Hepatocyte (in vitro differentiated cells): ENCODE results near the gene TCEAL5. TPM values are rescaled to one million over a fixed set of nuclear protein-coding genes. Genes with fewer than 3 reads are reported as not detected.
"Not testable (repeated sequence)": the region's sequence is repeated elsewhere in the genome, so short reads cannot be mapped to it uniquely, and the experiment has no call there.

ENCODE experiments used
- DNase-seq: peaks from one replicate; pipeline ENCODE4 v3.0.0-alpha.2; 2016; ENCODE audit warnings: low spot score
- H2AFZ ChIP-seq: fragments of 200-600 bp; sonication (generic); 2 replicates; pipeline ENCODE4 v1.6.0; 2016; ENCODE audit warnings: antibody characterized with exemption, mild to moderate bottlenecking
- H3K27ac ChIP-seq: fragments of 200-600 bp; sonication (generic); 2 replicates; pipeline ENCODE4 v1.5.1; 2016; ENCODE audit warnings: mild to moderate bottlenecking
- H3K27me3 ChIP-seq: fragments of 200-600 bp; sonication (generic); 2 replicates; pipeline ENCODE4 v1.6.1; 2016
- H3K36me3 ChIP-seq: fragments of 200-600 bp; sonication (generic); replicated peaks from 2 replicates; pipeline ENCODE4 v1.5.1; 2016; ENCODE audit warnings: low read depth; ENCODE audit not compliant: insufficient read depth
- H3K4me1 ChIP-seq: fragments of 200-600 bp; sonication (generic); 2 replicates; pipeline ENCODE4 v1.5.1; 2016; ENCODE audit warnings: mild to moderate bottlenecking, moderate library complexity; ENCODE audit not compliant: insufficient read depth
- H3K4me2 ChIP-seq: fragments of 200-600 bp; sonication (generic); 2 replicates; pipeline ENCODE4 v1.6.0; 2016
- H3K4me3 ChIP-seq: fragments of 200-600 bp; sonication (generic); 2 replicates; pipeline ENCODE4 v1.5.1; 2016; ENCODE audit warnings: mild to moderate bottlenecking
- H3K79me2 ChIP-seq: fragments of 200-600 bp; sonication (generic); 2 replicates; pipeline ENCODE4 v1.6.0; 2017; ENCODE audit warnings: mild to moderate bottlenecking
- H3K9me2 ChIP-seq: fragments of 200-600 bp; sonication (generic); replicated peaks from 2 replicates; pipeline ENCODE4 v1.6.0; 2017; ENCODE audit warnings: mild to moderate bottlenecking; ENCODE audit not compliant: insufficient read depth
- H3K9me3 ChIP-seq: fragments of 200-600 bp; sonication (generic); 2 replicates; pipeline ENCODE4 v1.5.1; 2016; ENCODE audit warnings: low read depth, mild to moderate bottlenecking
- H4K20me1 ChIP-seq: fragments of 200-600 bp; sonication (generic); 2 replicates; pipeline ENCODE4 v1.6.0; 2016; ENCODE audit warnings: mild to moderate bottlenecking; ENCODE audit not compliant: insufficient read depth, poor library complexity, severe bottlenecking
- CTCF ChIP-seq: fragments of 200-600 bp; sonication (generic); IDR thresholded peaks from 2 replicates; pipeline ENCODE4 v1.5.1; 2016; ENCODE audit warnings: antibody characterized with exemption, mild to moderate bottlenecking; ENCODE audit not compliant: poor library complexity
- EZH2 ChIP-seq: fragments of 200-600 bp; sonication (generic); IDR thresholded peaks from 2 replicates; pipeline ENCODE4 v1.6.1; 2016; ENCODE audit warnings: antibody characterized with exemption, mild to moderate bottlenecking, borderline replicate concordance
- EZH2phosphoT487 ChIP-seq: fragments of 200-600 bp; sonication (generic); IDR thresholded peaks from one replicate; pipeline ENCODE4 v1.6.1; 2018; ENCODE audit warnings: antibody characterized with exemption, mild to moderate bottlenecking, low read depth, moderate library complexity; ENCODE audit not compliant: unreplicated experiment, severe bottlenecking
- WGBS: methylation state at CpG from one replicate; pipeline ENCODE4 v1.1.6; 2016; ENCODE audit warnings: low lambda C conversion rate; ENCODE audit errors: missing lambda C conversion rate; 5-methylcytosine and 5-hydroxymethylcytosine counted together
- polyA plus RNA-seq: library from polyadenylated mRNA; unstranded; fragments of >200 nt; fragmentation: Nextera tagmentation; extraction: Ambion mirVana; gene quantifications from 2 replicates; pipeline ENCODE4 v1.2.1, GENCODE V29; 2016
- total RNA-seq: library from RNA; depleted of rRNA; stranded (reverse); fragments of >200 nt; gene quantifications from 2 replicates; pipeline ENCODE4 v1.2.3, GENCODE V29; 2014

The TCEAL5 gene
- total and polyA plus RNA-seq, 2 experiments from 2014 or later = 0.17 TPM; not detected in 1

- Histone ChIP-seq H3K27me3 (no peaks in the 10 kb centered on the region), H2AFZ (no peak overlapping the region), H3K4me3 (no peak overlapping the region), H3K9me3 (no peaks in the 10 kb centered on the region), H3K4me2 (no peak overlapping the region), H3K36me3 (no peaks in the 10 kb centered on the region), H3K9me2 (no peaks in the 10 kb centered on the region), H4K20me1 (no peaks in the 10 kb centered on the region), H3K27ac (peak overlapping the region; percentile 4), H3K4me1 (no peaks in the 10 kb centered on the region), H3K79me2 (no peaks in the 10 kb centered on the region)
- DNase-seq = no peak
- TF ChIP-seq CTCF (no peak), EZH2 (no peak), EZH2phosphoT487 (no peak)
- WGBS = 35% methylated on average over 2 of the region's 2 CpGs
These were observed 43.3 kb downstream of the TCEAL5 start for GRCh38 chrX:103233263-103233662.

GRCh38 chrX:103225918-103226317 lies 50.6 kb downstream of the TCEAL5 start:
- not testable (repeated sequence) for H3K79me2 ChIP-seq, H3K27me3 ChIP-seq, H3K4me1 ChIP-seq, H4K20me1 ChIP-seq, H3K4me2 ChIP-seq, H3K27ac ChIP-seq, DNase-seq, H2AFZ ChIP-seq, H3K36me3 ChIP-seq, H3K4me3 ChIP-seq, H3K9me3 ChIP-seq, H3K9me2 ChIP-seq
- WGBS = 84% methylated on average over 4 of the region's 4 CpGs

Other genes with a start within 250 kb of the TCEAL5 start
- 60.6 and 69.4 TPM in 2 replicates for gene BEX1, start 212.6 kb downstream of the TCEAL5 start, total RNA-seq
- gene BEX1, start 212.6 kb downstream of the TCEAL5 start, polyA plus RNA-seq = 72.2 and 78.1 TPM in 2 replicates
- not detected in 2 replicates for gene NXF3, start 183.6 kb downstream of the TCEAL5 start, total RNA-seq
- 1.9 TPM in 1 of 2 replicates, not detected in the other for gene NXF3, start 183.6 kb downstream of the TCEAL5 start, polyA plus RNA-seq
- gene BEX4, start 61.6 kb downstream of the TCEAL5 start, total RNA-seq = 55.6 and 75.6 TPM in 2 replicates
- gene BEX4, start 61.6 kb downstream of the TCEAL5 start, polyA plus RNA-seq = 112 and 119 TPM in 2 replicates
- 143 and 153 TPM in 2 replicates for gene TCEAL8, start 21.6 kb downstream of the TCEAL5 start, total RNA-seq
- 123 and 127 TPM in 2 replicates for gene TCEAL8, start 21.6 kb downstream of the TCEAL5 start, polyA plus RNA-seq
- gene BEX2, start 34.2 kb upstream of the TCEAL5 start, total RNA-seq = 28.1 and 37.7 TPM in 2 replicates
- gene BEX2, start 34.2 kb upstream of the TCEAL5 start, polyA plus RNA-seq = 39.1 and 45.4 TPM in 2 replicates
- 14.7 and 16.0 TPM in 2 replicates for gene TCEAL7, start 53.5 kb upstream of the TCEAL5 start, total RNA-seq
- gene TCEAL7, start 53.5 kb upstream of the TCEAL5 start, polyA plus RNA-seq = 6.6 and 6.9 TPM in 2 replicates
- 212 and 239 TPM in 2 replicates for gene TCEAL9, start 79.8 kb upstream of the TCEAL5 start, total RNA-seq
- gene TCEAL9, start 79.8 kb upstream of the TCEAL5 start, polyA plus RNA-seq = 257 and 305 TPM in 2 replicates
- gene BEX3, start 99.8 kb upstream of the TCEAL5 start, total RNA-seq = 267 and 271 TPM in 2 replicates
- 506 and 616 TPM in 2 replicates for gene BEX3, start 99.8 kb upstream of the TCEAL5 start, polyA plus RNA-seq
- 3.0 and 3.5 TPM in 2 replicates for gene RAB40A, start 242.7 kb upstream of the TCEAL5 start, total RNA-seq
- 2.7 and 3.0 TPM in 2 replicates for gene RAB40A, start 242.7 kb upstream of the TCEAL5 start, polyA plus RNA-seq